ENCODE results near the gene DCC.

GRCh38 chr18:52394602-52395001, 54.6 kb downstream of the DCC start:
- TF ChIP-seq GATA2 (IDR thresholded peaks at IDR 0.05; ENCODE audit: low read depth, low read length), result no peak
- TF ChIP-seq GATA3 (IDR thresholded peaks at IDR 0.05; ENCODE audit: low read depth, low read length), result no peak
